NCI-H2196 treated with DMSO at 0.1 percent for 48 hours (cell line): ENCODE data around the gene SYT8.

Experiments
- DNase-seq: peaks from one replicate; lab custom pipeline; 2025; ENCODE audit not compliant: unreplicated experiment; lab: John Stamatoyannopoulos, UW

The SYT8 gene

DNA sequence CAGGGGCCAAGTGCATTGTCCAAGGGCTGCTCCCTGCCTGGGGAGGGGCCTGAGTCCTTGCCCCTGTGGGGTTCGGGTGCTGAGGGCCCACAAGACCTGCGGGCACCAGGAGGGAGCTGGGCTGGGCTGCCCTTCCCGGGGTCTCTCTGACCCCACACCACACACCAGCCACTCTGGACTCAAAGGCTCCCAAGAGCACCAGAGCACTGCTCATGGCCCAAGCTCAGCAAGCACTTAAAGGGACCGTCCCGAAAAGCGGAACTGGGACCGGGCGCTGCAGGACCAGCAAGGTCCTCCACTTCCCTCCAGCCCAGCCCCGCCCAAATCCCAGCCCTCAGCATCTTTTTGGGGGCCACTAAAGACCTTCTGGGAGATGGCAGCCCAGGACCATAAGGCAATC, 23.4 kb downstream of the SYT8 start:
- DNase-seq = no peak

DNA sequence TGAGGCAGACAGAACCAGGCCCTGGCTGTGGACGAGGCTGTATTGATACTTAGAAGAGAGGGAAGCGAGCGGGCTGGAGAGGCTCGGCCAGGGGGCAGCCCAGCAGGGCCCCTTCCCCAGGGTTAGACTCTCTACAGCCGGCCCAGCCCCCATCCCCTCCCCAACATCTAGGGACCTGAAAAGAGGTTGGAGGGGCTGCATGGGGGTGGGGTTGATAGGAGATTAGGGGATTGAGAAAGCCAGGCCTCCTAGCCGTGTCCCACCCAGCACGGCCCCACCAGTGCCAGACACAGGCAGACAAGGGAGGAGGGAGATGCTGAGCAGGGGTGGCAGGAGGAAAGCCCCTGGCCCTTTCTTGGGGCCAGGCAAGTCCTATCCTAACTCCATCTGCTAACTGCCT, 23.8 kb downstream of the SYT8 start:
- no peak for DNase-seq

DNA sequence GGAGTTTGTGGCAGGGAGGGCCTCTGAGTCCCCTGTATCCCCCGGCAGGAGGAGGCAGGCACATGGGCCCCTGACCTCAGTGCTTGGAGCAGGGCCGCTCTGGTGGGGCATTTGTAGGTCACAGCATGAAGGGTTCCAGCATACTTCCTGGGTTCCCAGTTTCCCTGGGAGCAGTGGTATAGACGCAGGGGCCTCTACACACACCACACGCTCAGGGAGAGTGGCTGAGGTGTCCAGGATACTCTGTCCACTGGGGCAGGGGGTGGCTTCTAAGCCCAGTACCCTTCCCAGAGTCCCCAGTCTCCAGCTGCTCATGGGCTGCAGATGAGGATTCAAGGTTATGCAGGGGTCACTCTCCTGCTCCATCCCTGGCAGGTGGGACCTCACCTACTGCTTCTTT, 24.2 kb downstream of the SYT8 start:
- no peak for DNase-seq

DNA sequence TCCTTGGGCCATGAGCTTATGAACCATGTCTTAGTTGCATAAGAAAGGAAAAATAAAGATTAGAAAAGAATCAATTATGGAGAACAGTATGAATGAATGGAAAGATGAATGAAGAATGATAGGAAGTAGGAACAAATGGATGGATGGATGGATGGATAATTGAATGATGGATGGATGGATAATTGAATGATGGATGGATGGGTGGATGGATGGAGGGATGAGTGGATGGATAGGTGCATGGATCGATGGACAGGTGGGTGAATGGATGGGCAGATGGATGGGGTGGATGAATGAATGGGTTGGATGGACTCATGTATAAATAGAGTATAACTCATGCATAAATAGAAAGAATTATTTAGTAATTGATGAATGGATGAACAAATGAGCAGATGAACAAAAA, 25.3 kb downstream of the SYT8 start:
- no peak for DNase-seq

DNA sequence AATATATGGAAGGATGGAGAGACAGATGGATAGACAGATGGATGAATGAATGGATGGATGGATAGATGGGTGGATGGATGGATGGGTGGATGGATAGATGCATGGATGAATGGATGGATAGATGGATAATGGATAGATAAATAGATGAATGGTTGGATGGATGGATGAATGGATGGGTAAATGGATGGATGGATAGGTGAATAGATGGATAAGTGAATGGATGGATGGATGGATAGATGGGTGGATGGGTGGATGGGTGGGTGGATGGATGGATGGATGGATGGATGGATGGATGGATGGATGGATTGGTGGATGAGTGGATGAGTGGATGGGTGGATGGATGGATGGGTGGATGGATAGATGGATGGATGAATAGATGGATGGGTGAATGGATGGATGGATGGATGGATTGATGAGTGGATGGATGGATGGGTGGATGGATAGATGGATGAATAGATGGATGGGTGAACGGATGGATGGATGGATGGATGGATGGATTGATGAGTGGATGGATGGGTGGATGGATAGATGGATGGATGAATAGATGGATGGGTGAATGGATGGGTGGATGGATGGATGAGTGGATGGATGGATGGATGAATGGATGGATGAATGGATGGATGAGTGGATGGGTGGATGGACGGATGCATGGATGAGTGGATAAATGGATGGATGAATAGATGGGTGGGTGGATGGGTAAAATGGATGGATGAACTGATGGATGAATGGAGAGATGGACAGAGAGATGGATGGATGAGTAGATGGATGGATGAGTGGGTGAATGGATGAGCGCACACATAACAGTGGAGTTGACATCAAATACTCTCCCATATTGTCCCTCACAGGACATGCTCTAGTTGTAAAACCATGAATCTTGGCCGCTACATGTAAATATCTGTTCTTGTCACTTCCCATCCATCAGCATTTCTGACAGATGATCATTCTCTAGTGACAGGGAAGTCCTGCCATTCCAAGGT, 26.9 kb downstream of the SYT8 start:
- no peak for DNase-seq

DNA sequence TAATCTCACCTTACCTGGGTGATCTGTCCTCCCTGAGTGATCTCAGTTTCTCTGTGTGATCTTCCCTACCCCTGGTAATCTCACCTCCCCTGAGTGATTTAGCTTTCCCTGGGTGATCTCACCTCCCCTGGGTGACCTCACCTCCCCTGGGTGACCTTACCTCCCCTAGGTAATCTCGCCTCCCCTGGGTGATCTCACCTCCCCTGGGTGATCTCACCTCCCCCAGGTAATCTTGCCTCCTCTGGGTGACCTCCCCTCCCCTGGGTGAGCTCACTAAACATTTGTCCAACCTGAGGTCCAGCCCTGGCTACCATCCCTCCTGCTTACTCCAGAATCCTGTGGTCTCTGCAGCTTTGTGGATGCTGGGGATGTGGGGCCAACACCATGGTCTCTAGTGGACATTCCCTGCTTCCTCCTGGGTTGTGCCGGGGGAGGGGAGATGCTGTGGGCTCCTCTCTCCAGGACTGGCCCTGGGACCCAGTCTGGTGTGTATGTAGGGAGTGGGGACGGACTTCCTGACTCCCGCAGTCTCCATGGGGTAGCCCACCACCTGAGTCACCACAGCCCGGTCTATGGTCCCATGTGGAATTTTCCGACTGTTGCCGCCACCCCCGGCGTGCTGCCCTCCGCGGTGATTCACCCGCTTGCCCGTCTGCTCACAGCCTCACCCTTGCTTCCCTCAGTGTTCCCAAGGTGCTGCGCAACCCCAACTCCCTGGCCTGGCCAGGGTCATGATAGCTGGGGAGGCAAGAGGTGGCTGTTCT, 28.0 kb downstream of the SYT8 start:
- DNase-seq = no peak

DNA sequence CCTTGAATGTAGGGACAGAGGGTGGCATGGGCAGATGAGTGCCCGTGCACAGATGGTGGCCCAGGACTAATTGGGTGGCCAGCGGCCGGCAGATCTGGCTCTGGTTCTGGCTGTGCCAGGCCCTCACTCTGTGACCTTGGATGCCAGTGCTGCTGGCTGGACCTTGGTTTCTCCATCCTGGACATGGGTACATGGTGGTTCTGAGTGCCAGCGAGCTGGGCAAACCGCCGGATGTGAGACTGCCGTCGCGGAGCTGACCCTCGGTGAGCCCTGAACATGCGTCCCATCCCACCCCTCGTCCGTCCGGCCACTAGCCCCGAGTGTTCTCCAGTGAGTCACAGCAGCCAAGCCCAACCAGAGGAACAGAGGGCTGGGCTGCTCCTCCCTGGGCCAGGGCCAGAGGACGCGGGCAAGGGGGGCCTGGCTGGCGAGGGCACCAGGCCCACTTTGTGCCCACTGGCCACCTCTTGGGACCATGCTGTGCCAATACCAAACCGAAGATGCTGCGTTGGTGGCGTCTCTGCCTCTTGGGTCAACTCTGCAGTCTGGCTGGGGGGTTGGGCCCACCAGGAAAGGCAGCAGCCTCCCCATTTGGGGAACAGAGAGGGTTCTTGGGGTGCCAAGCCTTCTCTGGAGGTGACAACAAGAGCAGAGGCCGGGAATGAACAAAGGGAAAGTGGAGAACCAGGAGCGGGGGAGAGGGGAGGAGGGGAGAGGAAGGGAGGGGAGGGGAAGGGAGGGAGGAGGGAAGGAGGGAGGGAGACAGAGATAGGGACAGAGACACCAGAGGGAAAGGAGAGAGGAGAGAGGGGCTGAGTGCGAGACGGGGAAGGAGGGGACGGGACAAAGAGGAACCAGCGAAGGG, 28.8 kb downstream of the SYT8 start:
- DNase-seq = no peak

DNA sequence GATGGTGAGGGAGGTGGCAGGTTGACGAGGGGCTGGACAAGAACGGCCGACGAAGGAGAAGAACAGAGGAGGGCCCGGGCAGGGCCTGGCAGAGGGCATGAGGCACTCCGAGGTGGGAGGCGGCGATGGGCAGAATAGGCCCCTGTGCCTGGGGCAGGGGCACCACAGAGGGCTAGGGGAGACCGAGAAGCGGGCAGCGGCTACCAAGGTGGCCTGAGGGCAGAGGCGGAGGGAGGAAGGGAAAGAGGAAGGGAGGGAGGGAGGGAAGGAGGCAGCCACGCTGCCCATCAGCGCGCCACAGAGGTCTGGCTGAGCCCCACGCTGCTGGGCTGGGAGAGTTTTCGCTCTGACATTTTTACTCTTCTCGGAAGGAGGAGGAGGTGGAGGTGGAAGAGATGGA, 29.4 kb downstream of the SYT8 start:
- no peak for DNase-seq

DNA sequence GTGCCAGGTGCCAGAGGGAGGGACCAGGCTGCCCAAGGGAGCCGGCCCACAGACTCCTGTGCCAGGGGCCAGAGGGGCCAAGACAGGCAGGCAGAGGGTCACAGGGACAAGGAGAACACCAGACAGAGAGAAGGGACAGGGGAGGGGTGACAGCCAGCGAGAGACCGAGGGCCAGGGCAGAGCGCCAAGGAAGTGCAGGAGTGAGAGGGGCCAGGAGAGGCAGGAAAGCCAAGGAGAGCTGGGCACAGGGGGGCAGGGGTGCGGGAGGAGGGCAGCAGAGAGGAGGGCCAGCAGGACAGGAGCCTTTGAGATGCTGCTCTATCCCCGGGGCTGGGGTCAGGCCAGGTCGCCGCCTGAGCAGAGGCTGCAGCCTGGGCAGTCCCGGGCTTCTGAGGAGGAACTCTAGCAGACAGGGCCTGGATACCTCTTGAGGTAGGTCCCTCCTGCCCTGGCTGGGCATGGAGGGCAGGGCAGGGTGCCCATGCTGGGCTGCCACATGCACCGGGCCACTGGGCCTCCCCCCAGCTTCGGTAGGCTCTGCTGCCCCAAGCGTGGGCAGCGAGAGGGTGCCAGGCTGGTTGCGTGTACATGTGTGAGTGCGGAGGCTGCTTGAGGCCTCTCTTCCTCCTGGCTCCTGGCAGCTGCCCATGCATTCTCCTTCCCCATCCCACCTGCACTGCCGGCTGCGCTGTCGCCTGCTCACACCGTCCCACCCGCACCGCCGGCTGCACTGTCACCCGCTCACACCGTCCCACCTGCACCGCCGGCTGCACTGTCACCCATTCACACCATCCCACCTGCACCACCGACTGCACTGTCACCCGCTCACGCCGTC, 30.3 kb downstream of the SYT8 start:
- DNase-seq = no peak

DNA sequence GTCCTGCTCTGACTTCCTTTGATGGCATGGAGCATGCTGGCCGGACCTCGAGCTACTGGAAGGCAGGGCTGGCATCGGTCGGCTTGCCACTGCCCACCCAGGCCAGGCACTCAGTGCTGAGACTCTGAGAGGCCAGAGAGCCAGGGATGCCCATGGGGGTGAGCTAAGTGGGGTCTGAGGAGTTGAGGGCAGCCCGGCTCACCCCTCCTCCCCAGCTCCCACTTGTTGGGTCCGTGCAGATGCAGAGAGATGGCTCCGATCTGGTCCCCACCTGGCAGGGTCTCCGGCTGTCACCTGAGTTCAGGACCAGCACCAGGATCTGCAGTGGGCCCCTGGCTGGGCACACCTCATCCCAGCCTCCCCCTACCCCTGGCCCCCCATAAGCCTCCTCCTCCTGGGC, 31.4 kb downstream of the SYT8 start:
- no peak for DNase-seq

DNA sequence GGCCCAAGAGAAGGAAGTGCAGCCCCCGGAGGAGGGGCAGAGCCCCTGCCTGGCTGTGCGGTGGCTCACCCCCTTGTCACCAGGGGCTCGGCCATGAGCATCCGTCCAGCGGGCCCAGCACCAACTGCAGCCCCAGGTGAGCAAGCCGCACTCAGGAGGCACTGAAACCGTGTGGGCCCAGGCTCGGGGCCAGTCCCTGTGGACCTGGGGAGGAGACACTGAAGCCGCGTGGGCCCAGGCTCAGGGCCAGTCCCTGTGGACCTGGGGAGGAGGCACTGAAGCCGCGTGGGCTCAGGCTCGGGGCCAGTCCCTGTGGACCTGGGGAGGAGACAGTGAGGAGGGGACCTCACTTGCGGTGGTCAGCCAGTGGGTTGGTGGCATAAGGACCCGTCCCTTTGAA, 32.0 kb downstream of the SYT8 start:
- no peak for DNase-seq

DNA sequence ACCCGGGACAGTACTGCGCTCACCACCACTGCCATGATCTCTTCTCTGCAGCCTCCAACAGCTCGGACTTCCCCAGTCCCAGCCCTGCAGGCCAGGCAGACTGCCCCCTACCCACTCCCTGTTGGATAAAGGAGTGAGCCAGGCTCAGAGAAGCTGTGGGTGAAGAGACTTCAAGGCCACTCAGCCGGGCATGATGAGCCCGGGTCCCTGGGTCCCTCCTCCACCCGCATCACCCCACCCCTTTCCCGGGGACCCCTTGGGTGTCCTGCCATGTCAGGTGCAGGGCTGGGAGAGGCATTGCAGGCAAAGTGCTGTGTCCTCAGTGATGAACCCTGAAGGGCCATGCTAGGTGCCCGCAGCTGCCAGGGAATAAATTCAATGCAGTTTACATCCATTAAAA, 32.6 kb downstream of the SYT8 start:
- DNase-seq = no peak

DNA sequence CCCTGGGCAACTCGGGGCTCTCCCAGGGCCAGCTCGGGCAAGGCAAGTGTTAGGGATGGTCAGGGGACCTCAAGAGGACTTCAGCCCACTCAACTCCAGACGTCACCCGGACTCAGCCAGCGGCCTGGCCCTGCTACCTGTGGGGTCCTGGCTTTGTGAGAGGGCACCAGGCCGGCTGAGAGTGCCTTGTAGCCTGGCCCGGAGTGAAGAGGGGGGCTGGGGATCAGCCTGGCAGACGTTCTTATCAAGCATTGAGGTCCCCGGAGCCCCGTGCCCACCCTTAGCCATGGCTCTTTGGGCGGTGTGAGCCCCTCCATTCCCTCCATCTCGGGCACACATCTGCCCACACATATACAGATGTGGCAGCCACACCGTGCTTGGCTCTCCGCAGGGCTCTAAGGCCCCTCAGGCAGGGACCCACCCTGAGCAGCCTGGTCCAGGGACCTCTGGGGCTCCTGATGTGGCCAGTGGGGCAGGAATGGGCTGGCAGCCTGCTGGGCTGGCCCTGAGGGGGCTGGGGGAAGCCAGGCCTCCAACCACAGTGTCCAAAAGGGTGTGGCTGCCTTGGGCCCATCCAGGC, 33.4 kb downstream of the SYT8 start:
- DNase-seq = no peak

DNA sequence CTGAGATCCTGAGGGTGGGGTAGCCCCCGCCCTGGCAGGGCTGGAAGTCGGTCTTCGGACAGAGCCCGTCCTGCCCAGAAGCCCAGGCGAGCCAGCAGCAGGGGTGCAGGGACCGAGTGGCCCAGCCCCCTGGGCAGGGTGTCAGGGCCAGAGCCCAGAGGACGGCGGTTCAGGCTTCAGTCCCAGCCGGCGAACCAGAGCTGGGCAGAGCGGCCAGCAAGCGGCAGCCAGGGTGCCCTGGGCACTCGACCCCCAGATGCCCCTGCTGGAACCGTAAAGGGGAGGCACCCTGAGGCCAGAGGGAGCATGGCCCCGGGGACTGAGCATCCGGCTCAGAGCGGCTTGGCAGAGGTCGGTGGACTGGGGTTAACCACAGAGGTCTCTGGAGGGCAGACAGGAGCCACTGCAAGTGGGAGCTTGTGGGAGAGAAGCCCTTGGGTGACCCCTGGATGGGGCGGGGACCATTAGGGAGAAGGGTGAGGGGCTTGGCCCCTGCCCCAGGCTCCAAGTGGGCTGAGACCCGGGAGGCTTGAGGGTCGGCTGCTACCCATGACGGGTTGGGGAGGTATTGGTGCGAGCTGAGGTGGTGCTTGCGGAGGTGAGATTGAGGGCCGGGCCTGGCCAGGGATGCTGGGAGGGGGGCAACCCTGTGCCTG, 34.0 kb downstream of the SYT8 start:
- DNase-seq = no peak

DNA sequence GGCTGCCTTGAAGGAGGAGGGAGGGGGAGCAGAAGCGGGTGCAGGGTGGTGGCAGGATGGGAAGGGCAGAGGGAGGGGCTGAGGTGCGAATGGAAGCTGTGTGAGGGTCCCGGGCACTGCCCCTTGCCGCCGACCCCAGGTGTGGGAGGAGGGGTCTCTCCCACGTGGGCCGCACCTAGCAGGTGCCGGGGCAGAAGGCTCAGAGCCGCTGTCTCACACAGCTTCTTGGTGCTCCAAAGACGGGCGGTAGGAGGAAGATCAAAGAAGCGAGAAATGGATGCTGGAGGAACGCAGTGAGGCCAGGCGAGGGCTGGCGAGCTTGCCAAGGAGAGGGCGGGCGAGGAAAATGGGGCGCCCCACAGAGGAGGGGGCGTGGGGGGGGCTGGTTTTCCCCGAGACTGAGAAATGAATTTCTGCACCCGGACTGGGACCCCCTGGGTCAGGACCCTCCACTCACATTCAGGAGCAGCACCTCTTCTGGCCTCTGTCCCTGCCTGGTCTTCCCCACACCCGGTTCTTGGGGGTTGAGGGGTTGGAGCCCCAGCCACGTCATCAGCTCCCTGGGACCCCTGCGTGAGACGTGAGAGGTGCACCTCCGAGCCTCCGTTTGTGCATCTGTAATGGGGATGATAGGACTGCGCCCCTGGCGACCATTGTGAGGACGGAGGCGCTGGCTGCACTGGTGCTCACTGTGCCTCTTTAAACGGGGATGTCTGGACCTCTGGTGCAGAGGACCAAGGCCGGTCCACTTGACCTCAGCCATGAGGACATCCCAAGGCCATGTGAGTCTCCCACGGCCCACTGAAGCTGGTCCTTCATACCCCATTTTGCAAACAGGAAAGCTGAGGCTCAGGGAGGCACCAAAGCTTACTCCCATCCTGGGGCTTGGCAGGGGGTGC, 34.9 kb downstream of the SYT8 start:
- no peak for DNase-seq

DNA sequence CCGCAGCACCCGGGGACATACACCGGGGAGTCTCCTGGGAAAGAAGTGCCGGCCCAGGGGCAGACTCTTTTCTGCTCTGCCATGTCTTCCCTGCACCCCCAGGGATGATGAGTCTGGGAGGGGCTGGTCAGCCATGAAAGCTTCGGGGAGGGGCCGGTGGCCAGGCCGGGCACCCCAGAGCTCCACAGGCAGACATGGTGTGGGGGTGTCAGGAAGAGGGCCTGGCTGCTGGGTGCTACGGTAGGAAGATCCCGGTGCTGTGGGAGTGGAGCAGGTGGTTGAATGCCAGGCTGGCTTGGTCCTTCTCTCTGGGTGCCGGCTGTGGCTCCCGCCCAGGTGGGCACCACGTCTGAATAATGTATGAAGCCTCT, 35.5 kb downstream of the SYT8 start:
- no peak for DNase-seq

DNA sequence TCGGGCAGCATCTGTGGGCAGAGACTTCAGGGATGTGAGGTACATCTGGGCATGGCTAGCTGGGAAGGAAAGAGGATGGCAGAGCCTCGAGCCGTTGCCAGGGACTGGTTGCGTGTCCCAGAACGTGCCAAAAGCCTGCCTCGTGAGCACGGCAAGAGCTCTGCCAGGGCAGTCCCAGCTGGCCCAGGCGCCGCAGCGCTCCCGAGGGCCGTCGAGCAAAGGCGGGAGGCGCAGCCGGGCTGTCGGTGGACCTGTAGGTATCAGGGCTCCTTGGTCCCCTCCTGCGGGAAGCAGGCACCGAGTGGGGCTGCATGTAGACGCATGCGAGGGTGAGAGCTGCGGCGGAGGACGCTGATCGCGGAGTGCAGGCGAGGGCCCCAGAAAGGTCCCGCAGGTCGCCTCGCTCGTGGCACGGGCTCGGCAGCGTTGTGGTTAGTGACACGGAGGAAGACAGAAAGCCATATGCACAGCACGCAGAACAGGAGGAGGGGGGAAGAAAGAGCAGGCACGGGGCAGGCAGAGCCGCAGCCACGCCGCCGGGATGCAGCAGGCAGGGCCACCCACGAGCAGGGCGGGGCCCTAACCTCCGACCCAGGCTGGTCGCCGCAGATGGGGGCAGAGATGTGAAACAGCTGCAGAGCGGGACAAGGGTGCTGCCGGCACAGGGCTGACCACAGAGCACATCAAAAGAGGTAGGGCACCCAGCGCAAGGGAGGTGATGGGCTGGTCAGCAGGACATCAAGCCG, 36.1 kb downstream of the SYT8 start:
- no peak for DNase-seq

DNA sequence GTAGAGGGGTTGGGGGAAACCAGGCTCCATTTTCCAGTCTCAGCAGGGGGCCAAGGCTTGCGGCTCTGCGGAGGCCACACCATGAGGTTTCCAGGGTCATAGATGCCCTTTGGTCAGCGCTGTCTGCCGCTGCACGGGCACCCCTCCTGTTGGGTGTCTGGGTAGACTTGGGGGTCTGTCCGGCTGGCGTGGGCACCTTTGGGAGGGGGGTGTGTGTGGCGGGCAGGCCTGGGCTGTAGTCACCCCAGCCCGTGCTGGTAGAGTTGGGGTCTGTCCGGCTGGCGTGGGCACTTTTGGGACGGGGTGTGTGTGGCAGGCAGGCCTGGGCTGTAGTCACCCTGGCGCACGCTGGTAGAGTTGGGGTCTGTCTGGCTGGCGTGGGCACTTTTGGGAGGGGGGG, 36.7 kb downstream of the SYT8 start:
- no peak for DNase-seq
